ENCODE measurements around the gene CCDC24.

Gene CCDC24

GRCh38 chr1:43979528-43980254 is 11.7 kb upstream of the CCDC24 start:
- TF ChIP-seq POLR2AphosphoS5 (IDR thresholded peaks at IDR 0.05; ENCODE audit: borderline replicate concordance, low read depth, low read length) = peak; percentile 55; the same call in 1 of the 2 replicates
- TF ChIP-seq FOXP2 (optimal IDR thresholded peaks at IDR 0.05; ENCODE audit: control extremely low read depth, extremely low read length, insufficient read depth) = no peak
- Histone ChIP-seq H3K36me3 (ENCODE audit: insufficient read depth, low read length) (peaks cover 36% of the 10 kb centered on the region), H3K9me3 (ENCODE audit: low read depth, low read length) (no peaks in the 10 kb centered on the region), H3K4me3 (peak overlapping the region; percentile 80), H3K27ac (no peak overlapping the region), H3K9ac (ENCODE audit: insufficient read length) (peak overlapping the region; percentile 77)
- no peak for DNase-seq (ENCODE audit: low read depth, low spot score)

- H3K36me3 ChIP-seq (ENCODE audit: insufficient read depth, low read length) = peaks cover 42% of the 10 kb centered on the region
- TF ChIP-seq EZH2 (IDR thresholded peaks at IDR 0.05) (no peak), FOXP2 (optimal IDR thresholded peaks at IDR 0.05; ENCODE audit: control extremely low read depth, extremely low read length, insufficient read depth) (no peak), POLR2AphosphoS5 (IDR thresholded peaks at IDR 0.05; ENCODE audit: borderline replicate concordance, low read depth, low read length) (no peak)
- peak overlapping the region; percentile 80 for H3K4me3 ChIP-seq
- H3K9ac ChIP-seq (ENCODE audit: insufficient read length) = peak overlapping the region; percentile 77
- no peak for DNase-seq (ENCODE audit: low read depth, low spot score)
- no peak overlapping the region for H3K27ac ChIP-seq
- H3K9me3 ChIP-seq (ENCODE audit: low read depth, low read length) = no peaks in the 10 kb centered on the region
Measured at GRCh38 chr1:43980255-43981134, 10.9 kb upstream of the CCDC24 start.

- H3K27ac ChIP-seq = no peak overlapping the region
- H3K4me3 ChIP-seq = no peak overlapping the region
- H3K9me3 ChIP-seq (ENCODE audit: low read depth, low read length) = no peaks in the 10 kb centered on the region
- H3K36me3 ChIP-seq (ENCODE audit: insufficient read depth, low read length) = peaks cover 45% of the 10 kb centered on the region
- DNase-seq (ENCODE audit: low read depth, low spot score) = no peak
- TF ChIP-seq FOXP2 (optimal IDR thresholded peaks at IDR 0.05; ENCODE audit: control extremely low read depth, extremely low read length, insufficient read depth) (no peak), EZH2 (IDR thresholded peaks at IDR 0.05) (no peak), POLR2AphosphoS5 (IDR thresholded peaks at IDR 0.05; ENCODE audit: borderline replicate concordance, low read depth, low read length) (no peak)
- H3K9ac ChIP-seq (ENCODE audit: insufficient read length) = no peak overlapping the region
Measured at GRCh38 chr1:43981135-43981491, 10.3 kb upstream of the CCDC24 start.

- Histone ChIP-seq H3K27ac (no peak overlapping the region), H3K4me3 (no peak overlapping the region), H3K36me3 (ENCODE audit: insufficient read depth, low read length) (peaks cover 43% of the 10 kb centered on the region), H3K9ac (ENCODE audit: insufficient read length) (no peak overlapping the region), H3K9me3 (ENCODE audit: low read depth, low read length) (no peaks in the 10 kb centered on the region)
- TF ChIP-seq EZH2 (IDR thresholded peaks at IDR 0.05) = no peak
- TF ChIP-seq FOXP2 (optimal IDR thresholded peaks at IDR 0.05; ENCODE audit: control extremely low read depth, extremely low read length, insufficient read depth) = no peak
- TF ChIP-seq POLR2AphosphoS5 (IDR thresholded peaks at IDR 0.05; ENCODE audit: borderline replicate concordance, low read depth, low read length) = no peak
- DNase-seq (ENCODE audit: low read depth, low spot score) = no peak
Measured at GRCh38 chr1:43981636-43982035, 9.8 kb upstream of the CCDC24 start.

- H3K9me3 ChIP-seq (ENCODE audit: low read depth, low read length) = no peaks in the 10 kb centered on the region
- DNase-seq (ENCODE audit: low read depth, low spot score) = no peak
- no peak overlapping the region for H3K9ac ChIP-seq (ENCODE audit: insufficient read length)
- H3K36me3 ChIP-seq (ENCODE audit: insufficient read depth, low read length) = peaks cover 37% of the 10 kb centered on the region
- H3K27ac ChIP-seq = no peak overlapping the region
- no peak overlapping the region for H3K4me3 ChIP-seq
- no peak for TF ChIP-seq EZH2 (IDR thresholded peaks at IDR 0.05)
- TF ChIP-seq POLR2AphosphoS5 (IDR thresholded peaks at IDR 0.05; ENCODE audit: borderline replicate concordance, low read depth, low read length) = no peak
- no peak for TF ChIP-seq FOXP2 (optimal IDR thresholded peaks at IDR 0.05; ENCODE audit: control extremely low read depth, extremely low read length, insufficient read depth)
Measured at GRCh38 chr1:43982241-43982640, 9.2 kb upstream of the CCDC24 start.

GRCh38 chr1:43982808-43983207 is 8.6 kb upstream of the CCDC24 start:
- H3K9ac ChIP-seq (ENCODE audit: insufficient read length) = no peak overlapping the region
- no peak overlapping the region for H3K27ac ChIP-seq
- H3K36me3 ChIP-seq (ENCODE audit: insufficient read depth, low read length) = peaks cover 31% of the 10 kb centered on the region; the same call in 1 of the 2 replicates
- H3K9me3 ChIP-seq (ENCODE audit: low read depth, low read length) = no peaks in the 10 kb centered on the region
- TF ChIP-seq FOXP2 (optimal IDR thresholded peaks at IDR 0.05; ENCODE audit: control extremely low read depth, extremely low read length, insufficient read depth) (no peak), EZH2 (IDR thresholded peaks at IDR 0.05) (no peak), POLR2AphosphoS5 (IDR thresholded peaks at IDR 0.05; ENCODE audit: borderline replicate concordance, low read depth, low read length) (no peak)
- DNase-seq (ENCODE audit: low read depth, low spot score) = no peak
- H3K4me3 ChIP-seq = no peak overlapping the region

GRCh38 chr1:43983253-43983899 is 8.0 kb upstream of the CCDC24 start:
- Histone ChIP-seq H3K9ac (ENCODE audit: insufficient read length) (no peak overlapping the region), H3K9me3 (ENCODE audit: low read depth, low read length) (no peaks in the 10 kb centered on the region), H3K4me3 (no peak overlapping the region), H3K27ac (no peak overlapping the region), H3K36me3 (ENCODE audit: insufficient read depth, low read length) (peaks cover 27% of the 10 kb centered on the region; the same call in 1 of the 2 replicates)
- TF ChIP-seq EZH2 (IDR thresholded peaks at IDR 0.05) = no peak
- no peak for TF ChIP-seq POLR2AphosphoS5 (IDR thresholded peaks at IDR 0.05; ENCODE audit: borderline replicate concordance, low read depth, low read length)
- TF ChIP-seq FOXP2 (optimal IDR thresholded peaks at IDR 0.05; ENCODE audit: control extremely low read depth, extremely low read length, insufficient read depth) = no peak
- DNase-seq (ENCODE audit: low read depth, low spot score) = no peak

- Histone ChIP-seq H3K36me3 (ENCODE audit: insufficient read depth, low read length) (peaks cover 27% of the 10 kb centered on the region; the same call in 1 of the 2 replicates), H3K4me3 (no peak overlapping the region), H3K9me3 (ENCODE audit: low read depth, low read length) (no peaks in the 10 kb centered on the region), H3K9ac (ENCODE audit: insufficient read length) (no peak overlapping the region), H3K27ac (no peak overlapping the region)
- DNase-seq (ENCODE audit: low read depth, low spot score) = no peak
- TF ChIP-seq POLR2AphosphoS5 (IDR thresholded peaks at IDR 0.05; ENCODE audit: borderline replicate concordance, low read depth, low read length) = no peak
- TF ChIP-seq EZH2 (IDR thresholded peaks at IDR 0.05) = no peak
- no peak for TF ChIP-seq FOXP2 (optimal IDR thresholded peaks at IDR 0.05; ENCODE audit: control extremely low read depth, extremely low read length, insufficient read depth)
Measured at GRCh38 chr1:43984855-43985254, 6.5 kb upstream of the CCDC24 start.

All from SK-N-MC (cell line).